Forelimb muscle (tissue), 1 donor: Measurements from ENCODE around the gene SBF1. TPM values are rescaled to one million over a fixed set of nuclear protein-coding genes. Genes with fewer than 3 reads are reported as not detected.
"Not testable (repeated sequence)": the region's sequence is repeated elsewhere in the genome, so short reads cannot be mapped to it uniquely, and the experiment has no call there.

Source experiments
- DNase-seq: peaks from one replicate; pipeline ENCODE4 v3.0.0-alpha.2; 2013; ENCODE audit warnings: low read depth
- polyA plus RNA-seq: library from polyadenylated mRNA; unstranded; fragments of 120-200 nt; gene quantifications from one replicate; pipeline ENCODE4 v1.2.1, GENCODE V29; 2013; ENCODE audit not compliant: insufficient read length

The SBF1 gene
- polyA plus RNA-seq, 1 donor: 39.9 TPM

DNA sequence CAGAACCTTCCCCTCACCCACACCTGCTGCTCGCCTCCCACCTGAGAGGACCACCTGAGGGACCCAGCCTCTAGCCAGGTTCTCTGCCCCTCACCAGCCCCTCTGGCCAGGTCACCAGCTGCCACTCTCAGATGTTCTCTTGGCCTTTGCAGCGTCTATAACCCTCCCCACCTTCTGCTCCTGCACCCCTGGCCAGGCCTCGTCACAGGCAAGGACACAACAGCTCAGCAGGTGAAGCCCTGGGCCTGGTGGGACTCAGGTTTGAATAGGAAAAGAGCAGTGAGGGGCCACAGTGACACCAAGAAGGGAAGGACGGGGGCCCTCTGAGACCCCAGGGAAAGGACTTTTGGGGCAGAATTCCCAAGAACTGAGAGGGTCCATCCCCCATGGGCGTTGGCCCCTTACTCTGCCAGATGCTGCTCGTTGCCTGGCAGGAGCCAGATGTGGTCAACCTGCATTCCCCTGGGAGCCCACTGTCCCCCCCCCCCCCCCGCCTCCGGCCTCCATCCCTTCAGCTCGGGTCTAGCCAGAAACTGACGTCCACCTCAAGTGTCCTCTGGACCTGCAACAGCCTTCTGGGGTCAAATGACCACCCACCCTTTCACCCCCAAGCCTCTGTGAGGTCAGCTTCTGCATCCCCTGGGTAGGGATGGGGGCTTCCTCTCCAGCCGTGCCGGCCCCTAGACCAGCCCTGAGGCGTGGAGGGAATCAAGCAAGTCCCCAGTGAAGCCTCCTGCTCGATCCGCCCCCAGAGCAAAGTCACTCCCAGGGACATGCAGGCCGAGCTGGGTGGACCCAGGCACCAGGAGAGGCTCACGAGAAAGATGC, 28.7 kb downstream of the SBF1 start:
- no peak for DNase-seq

DNA sequence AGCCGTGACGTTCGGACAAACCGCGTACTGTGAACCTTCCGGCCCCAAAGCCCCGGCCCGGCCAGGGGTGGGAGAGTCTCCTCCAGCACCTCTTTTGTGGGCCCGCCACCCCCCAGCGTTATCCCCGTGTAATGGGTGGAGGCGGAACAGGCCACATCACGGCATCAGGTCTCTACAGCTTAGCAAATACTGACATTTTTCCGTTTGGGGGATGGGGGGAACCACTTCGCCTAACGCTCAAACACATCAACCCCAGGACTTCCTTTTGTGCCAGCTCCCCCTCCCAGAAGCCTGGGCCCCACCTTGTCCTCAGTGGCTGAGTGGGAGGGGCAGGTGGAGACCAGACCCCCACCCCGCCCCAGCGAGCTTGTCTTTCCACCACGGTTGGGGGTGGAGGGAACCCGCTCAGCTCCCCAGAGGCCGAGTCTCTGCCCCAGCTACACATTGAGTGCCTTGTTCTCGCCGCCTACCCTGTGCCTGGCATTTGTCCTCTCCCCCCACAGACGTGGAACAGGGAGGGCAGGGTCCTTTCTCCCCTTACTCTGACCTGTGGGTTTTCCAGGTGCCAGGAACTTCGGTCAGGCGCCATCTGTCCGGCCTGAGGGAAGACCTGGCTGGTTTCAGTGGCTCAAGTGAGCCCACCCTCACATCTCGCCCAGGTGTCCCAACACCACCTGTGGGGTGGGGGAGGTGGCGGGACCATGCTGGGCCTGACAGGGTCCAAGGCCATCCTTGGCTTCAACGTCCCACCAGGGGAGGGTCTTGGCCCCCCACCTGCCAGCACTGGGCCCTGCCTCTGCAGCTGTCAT, 29.6 kb downstream of the SBF1 start:
- DNase-seq: no peak

DNA sequence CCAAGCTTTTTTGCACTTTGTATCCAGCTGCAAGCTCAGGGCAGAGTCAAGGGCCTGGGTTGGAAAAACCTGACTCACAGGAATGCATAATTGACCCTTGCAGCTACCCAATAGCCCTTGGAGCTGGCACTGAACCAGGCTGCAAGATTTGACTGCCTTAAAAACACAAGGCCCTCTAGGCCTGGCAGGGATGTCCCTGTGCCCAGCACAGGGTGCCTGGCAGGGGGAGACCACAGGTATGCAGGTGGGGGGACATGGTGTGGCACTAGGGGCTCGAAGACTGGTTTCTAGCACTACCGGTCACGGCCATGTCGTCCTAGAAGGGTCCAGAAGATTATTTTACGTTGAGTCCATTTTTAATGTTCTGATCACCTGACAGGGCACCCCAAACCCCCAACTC, 30.2 kb downstream of the SBF1 start:
- no peak for DNase-seq

DNA sequence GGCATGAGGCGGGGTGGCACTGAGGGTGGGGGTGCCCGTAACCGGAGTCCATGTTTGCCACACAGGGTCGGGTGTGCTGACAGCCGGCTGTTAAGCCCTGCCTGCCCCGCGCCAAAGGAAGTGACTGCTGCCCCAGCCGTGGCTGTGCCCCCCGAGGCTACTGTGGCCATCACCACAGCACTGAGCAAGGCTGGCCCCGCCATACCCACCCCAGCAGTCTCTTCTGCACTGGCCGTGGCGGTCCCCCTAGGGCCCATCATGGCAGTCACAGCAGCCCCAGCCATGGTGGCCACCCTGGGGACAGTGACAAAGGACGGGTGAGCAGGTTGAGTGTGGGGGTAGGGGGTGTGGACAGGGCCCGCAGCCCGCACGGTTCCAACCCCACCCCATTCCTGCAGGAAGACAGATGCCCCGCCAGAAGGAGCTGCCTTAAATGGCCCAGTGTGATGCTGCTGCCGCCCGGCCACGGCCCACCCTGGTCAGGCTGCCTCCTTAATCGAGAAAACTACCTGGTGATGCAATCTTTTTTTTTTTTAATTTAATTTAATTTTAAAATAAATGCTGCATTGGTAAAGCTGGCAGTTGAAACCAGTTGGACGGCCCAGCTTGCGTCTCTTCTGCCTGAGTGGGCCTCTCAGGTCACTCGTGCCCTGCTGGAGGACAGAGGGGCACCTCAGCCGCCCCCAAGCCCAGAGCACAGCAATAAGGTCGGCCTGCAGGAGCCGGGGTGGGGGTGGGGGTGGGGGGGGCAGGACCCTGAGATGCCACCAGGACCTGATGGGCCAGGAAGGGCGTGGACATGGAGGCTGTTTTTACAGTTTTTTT, 30.8 kb downstream of the SBF1 start:
- DNase-seq: no peak

DNA sequence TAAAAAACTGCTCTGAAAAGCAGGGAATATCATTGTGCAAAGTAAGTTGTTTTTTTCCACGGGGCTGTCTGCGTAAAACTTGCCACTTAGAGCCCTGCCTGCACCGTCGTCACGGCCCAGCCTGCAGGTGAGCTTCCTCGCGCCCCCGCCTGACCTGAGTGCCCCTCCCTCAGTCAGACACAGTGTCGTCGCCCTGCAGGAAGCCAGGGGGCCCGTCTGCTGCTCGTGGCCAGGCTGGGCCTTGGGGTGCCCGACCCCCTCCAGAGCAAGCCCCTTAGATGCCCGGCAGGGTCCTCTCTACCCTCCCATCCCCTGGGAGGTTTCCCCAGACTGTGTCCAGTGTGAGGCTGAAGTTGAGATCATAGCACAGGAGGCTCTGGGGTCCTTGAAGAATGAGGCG, 31.6 kb downstream of the SBF1 start:
- DNase-seq: no peak

DNA sequence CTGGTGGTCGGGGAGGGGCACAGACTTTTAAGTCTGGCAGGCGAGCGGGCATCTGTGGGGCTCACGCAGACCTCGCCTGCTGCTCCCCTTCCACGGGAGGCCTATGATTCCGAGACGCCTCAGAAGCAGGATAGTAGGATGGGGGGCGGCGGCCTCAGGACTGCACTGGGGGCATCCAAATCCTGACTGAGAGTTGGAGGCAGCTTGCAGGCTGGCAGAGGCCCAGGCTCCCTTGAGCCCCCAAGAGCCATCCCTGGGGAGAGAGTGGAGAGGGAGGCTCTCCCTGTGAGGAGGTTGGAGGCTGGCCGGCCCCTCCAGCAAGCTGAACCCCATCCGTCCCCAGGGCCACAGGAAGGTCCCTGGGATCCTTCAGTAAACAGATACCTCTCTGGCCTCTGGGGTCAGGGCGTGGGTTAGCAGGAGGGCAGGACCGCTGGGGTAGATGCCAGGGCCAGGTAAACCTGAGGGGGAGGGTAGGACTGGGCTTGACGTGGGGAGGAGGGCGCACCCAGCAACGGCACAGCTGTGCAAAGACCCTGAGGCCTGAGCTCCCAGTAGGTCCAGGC, 33.3 kb downstream of the SBF1 start:
- DNase-seq: no peak

DNA sequence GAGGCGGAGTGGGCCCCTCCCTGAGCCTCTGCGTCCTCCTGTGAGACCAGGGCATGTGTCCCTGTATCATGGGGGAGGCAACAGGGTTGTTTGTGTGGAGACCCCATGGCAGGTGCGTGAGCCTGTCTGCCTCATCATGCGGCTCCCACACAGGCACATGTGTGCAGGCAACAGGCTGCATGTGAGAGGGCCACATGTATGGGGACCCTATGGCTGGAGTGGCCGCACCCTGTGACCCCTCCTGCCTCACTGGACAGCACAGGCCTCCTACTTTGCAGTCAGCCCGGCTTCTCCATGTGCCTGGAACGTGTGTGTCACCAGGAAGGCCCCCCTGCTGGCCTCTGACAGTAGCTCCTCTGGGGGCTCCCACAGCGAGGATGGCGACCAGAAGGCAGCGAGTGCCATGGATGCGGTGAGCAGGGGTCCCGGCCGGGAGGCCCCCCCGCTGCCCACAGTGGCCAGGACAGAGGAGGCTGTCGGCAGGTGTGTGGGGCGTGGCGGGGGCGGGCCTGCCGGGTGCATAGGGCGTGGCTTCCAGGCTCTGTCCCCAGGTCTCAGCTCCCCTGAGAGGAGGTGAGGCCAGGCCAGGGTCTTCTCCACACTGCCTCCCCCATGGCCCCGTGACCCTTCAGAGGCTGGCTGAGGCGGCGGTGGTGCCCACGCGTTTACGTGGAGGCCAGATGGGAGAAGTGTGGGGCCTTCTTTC, 34.1 kb downstream of the SBF1 start:
- DNase-seq: no peak

DNA sequence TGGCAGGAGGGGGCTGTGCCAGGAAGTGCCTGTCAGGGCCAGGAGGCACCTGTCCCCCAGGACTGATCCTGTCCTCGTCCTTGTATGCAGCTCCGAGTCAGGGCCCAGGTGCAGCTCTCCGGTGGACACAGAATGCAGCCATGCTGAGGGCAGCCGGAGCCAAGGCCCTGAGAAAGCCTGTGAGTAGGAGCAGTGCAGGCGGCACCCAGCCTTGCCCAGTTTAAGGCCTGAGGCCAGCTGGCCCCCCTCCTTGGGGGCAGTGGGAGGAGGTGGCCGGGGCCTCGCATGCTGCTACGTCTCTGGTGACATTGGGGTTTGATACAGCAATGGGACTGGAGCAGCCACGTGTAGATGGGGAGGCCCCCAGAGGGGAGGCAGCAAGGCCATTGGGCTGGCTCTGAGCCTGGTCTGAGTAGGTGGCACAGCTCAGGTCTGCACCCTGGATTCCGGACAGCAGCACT, 34.9 kb downstream of the SBF1 start:
- DNase-seq: no peak

DNA sequence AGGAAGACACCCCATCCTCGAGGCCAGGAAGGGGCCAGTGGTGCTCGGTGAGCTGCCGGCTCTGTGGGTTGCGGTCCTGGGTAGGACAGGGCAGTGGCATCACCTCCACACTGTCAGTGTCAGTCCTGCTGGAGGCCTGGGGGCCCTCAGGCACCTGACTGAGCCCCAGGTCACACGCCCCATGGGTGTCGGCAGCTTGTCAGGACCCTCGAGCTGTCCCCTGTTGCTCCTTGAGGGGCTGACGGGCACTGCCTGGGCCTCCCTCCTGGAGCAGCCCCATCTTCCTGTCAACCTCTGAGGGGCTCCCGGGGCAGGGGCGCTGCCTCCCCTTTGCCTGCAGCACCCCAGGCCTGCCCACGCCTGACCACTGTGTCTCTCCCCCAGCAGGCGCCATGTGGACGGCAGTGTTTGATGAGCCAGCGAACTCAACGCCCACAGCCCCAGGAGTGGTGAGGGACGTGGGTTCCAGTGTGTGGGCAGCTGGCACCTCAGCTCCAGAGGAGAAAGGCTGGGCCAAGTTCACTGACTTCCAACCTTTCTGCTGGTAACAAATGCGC, 35.4 kb downstream of the SBF1 start:
- DNase-seq: no peak

DNA sequence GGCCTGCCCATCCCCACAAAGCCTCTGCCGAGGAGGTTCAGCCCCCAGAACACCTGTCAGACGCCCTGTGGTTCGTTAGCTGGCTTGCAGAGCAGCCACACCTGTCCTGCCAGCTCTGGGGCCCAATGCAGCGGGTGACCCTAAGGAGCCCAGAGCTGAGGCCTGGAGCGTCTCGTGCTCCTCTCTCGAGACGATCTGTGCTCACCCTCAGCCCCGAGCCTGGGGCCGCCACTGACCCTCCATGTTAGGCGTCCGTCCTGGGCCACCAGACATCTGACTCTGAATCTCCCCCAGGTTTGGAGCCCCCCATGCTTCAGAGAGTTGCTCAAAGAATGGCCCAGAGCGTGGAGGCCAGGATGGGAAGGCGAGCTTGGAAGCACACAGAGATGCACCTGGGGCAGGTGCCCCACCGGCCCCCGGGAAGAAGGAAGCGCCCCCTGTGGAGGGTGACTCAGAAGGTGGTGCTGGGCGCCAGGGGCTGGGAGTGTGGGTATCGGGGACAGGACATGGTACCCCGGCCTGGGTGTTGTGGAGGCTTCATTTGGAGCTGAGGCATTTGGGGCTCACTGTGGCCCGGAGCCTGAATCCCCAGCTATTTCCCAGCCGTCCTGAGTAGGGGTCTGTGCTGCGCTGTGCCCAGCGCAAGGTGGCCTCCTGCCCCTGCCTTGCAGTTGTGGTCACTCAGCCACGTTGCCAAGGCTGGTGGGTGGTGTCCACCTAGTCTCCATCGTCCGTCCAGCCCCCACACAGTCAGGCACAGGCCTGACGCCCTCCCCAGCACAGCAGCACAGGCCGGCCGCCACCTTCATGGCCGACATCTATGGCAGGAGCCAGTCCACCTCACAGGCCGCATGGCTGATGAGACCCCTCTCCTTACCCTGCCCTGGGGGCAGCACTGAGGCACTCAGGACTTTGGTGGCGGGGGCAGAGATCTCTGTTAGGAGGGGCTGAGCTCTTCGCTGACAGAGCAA, 36.2 kb downstream of the SBF1 start:
- DNase-seq: no peak

DNA sequence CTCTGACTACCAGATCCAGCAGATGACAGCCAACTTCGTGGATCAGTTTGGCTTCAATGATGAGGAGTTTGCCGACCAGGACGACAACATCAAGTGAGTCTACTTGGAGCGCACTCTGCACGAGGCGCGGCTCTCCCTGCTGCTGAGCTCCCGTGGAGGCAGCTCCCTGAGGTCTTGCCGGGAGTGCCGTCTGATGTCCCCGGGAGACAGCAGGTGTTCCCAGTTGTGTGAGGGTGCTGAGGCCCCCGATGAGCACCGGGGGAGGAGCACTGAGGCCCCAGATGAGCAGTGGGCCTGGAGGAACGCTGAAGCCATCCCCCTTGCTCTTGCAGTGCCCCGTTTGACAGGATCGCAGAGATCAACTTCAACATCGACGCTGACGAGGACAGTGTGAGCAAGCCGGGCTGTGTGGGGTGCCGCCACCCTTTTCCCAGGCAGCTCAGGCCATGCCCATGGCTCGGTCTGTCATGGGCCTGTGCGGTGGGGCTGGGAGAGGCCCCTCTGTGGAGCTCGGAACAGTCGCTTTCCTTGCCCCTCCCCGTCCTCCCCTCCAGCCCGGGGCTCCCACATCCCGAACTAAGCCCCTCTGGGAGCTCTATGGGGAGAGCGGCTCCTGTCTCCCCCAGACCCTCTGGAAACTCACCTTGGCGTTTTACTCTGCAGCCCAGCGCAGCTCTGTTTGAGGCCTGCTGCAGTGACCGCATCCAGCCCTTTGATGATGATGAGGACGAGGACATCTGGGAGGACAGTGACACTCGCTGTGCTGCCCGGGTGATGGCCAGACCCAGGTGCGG, 37.1 kb downstream of the SBF1 start:
- no peak for DNase-seq

DNA sequence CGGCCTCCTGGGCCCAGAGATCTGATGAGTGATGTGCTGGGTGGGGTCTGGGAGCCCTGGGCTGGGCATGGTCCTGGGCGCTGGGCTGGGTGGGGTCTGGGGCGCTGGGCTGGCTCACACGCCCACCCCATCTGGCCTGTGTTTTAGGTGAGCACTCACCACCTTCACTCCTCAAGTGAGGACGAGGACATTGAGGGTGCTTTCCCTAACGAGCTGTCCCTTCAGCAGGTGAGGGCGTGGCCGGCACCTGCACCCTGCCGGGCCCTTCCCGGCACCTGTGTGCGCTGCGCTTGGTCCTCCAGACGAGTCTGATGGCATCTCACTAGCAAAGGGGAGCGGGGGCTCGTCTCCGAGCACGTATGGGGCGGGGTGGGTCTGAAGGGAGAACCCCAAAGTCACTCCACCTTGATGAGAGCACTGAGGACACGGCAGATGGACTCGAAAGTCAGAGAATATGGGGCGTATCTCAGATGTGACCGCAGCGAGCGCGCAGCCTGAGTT, 37.9 kb downstream of the SBF1 start:
- DNase-seq: no peak

DNA sequence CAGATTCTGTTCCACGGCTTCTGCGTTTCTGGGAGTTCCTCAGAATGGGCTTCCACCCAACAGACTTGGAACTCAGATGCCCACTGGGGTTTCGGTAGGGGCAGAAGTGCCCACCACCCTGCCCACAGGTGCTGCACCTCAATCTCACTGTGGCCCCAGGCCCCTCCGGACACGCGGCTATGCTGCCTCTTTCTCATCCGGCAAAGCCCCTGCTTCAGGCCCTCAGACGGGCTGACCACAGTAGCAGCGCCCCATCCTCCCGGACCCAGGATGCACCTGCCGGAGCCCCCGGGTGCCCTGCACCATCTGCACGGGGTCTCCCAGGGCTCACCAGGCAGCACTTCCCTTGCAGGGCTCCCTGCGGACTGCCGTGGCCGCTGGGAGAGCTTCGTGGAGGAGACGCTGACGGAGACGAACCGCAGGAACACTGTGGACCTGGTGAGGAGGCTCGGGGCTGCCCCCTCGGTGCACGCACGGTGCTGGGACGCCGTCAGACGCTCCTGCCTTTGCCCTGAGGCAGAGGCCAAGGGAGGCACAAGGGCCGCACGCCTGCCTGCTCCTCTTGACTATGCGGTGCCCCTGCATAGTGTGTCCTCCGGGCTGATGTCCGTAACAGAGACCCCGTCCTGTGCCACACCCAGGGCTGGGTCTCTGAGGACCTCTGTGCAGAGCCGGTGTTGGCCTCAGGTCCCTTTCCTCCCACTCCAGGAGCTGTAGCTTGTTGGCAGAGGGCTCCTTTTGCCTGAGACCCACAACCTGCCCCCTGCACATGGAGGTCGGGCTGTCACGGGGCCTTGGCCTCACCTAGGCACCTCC, 38.6 kb downstream of the SBF1 start:
- DNase-seq: no peak

DNA sequence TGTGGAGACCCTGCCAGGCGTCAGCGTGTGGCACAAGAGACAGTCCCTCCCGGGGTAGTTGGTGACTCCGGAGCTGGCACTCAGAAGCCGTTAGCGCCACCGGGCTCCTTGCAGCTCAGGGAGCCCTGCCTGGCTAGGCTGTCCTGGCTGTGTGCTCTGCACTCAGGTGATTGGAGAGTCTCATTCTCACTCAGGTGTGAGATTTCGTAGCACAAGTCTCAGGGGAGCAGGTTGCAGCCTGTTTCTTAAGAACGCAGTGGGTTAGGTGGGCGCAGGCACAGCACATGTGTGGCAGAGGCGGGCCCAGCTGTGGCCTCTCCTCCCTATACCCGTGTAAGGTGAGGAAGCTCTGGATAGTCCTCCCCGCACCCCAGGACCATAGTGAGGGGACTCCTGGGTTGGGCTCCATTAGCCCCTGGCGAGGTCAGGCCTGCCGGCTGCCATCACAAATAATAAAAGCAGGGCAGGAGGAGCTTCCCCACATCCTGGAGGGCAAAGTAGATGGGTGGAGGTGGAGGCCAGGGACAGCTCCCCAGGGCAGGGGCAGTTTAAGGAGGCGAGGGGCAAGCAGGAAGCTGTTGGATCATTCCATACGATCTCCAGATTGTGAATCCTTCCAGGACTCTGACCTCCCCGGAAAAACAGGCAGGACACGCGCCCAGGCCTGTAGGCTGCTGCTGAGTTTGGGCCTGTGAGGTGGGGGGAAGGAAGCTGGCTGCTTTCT, 39.4 kb downstream of the SBF1 start:
- no peak for DNase-seq

DNA sequence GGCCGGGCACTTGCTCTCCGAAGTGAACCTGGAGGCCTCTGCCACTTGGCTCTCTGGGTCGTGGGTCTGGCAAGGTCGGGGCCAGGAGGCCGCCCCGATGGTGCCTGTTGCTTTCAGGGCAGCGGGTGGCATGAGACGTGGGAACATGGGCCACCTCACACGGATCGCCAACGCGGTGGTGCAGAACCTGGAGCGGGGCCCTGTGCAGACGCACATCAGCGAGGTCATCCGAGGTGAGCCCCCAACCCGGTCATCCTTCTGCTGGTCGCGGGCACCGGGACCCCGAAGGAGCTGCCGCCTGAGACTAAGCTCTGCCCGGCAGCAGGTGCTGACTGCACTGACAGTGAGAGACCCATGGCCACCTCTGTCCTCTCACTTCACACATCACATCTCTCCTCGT, 40.0 kb downstream of the SBF1 start:
- DNase-seq: no peak

DNA sequence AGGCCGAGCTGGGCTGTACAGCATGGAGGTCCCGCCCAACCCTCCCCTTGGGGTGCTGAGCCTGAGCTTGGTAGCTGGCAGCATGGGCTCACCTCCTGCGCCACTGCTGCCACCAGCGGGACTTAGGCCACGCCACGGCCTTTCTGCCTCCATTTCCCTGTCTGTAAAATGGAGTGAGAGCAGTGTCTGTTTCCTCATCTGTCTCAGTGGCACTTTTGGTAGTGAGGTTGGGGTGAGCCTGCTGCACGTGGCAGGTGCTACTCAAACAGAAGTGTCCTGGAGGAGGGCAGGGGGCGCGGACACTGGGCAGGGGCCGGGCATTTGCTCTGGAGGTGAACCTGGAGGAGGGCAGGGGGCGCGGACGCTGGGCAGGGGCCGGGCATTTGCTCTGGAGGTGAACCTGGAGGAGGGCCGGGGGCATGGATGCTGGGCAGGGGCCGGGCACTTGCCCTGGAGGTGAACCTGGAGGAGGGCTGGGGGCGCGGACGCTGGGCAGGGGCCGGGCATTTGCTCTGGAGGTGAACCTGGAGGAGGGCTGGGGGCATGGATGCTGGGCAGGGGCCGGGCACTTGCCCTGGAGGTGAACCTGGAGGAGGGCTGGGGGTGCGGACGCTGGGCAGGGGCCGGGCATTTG, 41.8 kb downstream of the SBF1 start:
- not testable (repeated sequence) for DNase-seq
